GM19455 (cell line): ENCODE measurements around the gene NUDT14.

Experiments
- ATAC-seq: cut with Tn5 transposase; IDR thresholded peaks from one replicate; pipeline ENCODE4 v1.9.1; 2021; ENCODE audit not compliant: unreplicated experiment

Gene NUDT14

DNA sequence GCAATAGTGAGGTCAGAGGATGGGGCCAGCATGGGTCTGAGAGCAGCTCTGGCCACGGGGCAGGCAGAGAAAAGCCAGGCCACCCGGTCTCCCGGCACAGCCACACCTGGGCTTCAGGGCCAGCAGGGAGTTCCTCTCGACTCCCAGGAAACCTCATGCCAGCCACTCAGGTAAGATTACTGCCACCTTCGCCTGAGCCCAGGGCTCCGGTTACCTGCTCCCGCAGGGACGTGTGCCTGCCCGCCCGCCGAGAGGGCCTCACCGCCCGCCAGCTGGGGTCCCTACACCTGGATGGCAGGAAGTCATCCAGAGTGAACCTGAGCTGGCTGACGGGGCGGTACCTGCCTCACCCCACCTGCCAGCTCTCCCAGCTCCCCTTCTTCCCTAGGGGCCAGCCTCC, 19.8 kb downstream of the NUDT14 start:
- no peak for ATAC-seq

DNA sequence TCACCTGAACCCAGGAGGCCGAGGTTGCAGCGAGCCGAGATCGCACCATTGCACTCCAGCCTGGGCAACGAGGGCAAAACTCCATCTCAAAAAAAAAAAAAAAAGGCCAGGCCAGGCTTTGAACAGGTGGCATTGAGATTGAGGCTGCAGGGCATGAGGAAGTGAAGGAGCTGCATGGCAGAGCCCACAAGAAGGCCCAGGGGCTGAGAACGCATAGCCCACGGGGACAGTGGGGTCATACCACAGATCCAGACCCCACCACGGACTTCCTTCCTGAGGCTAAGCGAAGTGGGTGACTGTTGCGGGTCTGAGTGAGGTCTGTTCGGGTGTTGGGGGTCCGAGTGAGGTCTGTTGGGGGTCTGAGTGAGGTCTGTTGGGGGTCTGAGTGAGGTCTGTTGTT, 20.3 kb downstream of the NUDT14 start:
- ATAC-seq = no peak

DNA sequence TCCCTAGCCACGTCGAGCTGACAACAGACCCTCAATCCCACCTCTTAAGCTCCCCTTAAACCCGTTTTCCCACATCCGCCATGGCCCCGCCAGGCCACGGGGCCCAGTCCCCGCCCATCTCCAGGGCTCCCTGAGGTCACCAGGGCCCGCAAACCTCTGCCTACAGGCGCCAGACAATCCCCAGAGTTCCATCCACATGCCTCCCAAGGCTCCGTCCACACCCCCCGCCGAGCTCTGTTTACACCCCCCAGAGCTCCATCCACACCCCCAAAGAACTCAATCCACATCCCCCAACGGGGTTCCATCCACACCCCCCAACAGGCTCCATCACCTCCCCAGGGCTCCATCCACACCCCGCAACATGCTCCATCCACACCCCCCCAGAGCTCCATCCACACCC, 21.8 kb downstream of the NUDT14 start:
- ATAC-seq = no peak

DNA sequence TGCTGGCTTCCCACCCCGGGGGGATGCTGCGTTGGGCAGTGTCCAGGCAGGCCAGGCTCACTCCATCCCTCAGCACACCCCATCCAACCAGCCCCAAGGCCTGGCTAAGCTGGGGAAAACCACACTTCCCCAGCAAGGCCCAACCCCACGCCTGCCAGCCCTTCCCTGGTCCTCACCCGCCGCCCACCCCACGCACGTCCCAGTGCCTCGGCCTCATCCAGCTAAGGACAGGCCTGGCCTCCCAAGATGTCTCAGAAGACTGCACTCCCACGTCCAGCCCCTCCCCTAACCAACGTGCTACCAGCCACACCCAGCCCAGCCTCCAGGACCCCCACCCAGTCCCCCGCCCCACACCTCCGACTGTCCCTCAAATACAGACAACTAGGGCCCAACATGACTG, 22.3 kb downstream of the NUDT14 start:
- no peak for ATAC-seq

DNA sequence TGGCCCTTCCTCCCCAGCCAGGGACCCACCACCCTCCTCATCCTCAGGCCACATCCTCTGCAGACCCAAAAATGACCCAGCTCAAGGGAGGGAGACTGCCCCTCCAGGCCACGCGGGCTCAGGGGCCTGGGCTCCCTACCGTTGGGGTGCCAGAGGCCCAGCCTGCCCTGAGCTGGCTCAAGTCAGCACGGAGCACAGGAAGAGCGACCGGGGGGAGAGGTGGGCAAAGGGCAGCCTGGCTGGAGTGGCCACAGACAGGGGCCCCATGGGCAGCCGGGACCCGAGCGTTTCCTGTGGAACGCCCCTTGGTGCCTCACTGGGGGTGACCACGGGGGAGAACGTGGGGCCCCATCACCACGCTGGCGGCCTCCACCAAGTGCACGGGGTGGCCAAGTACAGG, 23.2 kb downstream of the NUDT14 start:
- no peak for ATAC-seq

DNA sequence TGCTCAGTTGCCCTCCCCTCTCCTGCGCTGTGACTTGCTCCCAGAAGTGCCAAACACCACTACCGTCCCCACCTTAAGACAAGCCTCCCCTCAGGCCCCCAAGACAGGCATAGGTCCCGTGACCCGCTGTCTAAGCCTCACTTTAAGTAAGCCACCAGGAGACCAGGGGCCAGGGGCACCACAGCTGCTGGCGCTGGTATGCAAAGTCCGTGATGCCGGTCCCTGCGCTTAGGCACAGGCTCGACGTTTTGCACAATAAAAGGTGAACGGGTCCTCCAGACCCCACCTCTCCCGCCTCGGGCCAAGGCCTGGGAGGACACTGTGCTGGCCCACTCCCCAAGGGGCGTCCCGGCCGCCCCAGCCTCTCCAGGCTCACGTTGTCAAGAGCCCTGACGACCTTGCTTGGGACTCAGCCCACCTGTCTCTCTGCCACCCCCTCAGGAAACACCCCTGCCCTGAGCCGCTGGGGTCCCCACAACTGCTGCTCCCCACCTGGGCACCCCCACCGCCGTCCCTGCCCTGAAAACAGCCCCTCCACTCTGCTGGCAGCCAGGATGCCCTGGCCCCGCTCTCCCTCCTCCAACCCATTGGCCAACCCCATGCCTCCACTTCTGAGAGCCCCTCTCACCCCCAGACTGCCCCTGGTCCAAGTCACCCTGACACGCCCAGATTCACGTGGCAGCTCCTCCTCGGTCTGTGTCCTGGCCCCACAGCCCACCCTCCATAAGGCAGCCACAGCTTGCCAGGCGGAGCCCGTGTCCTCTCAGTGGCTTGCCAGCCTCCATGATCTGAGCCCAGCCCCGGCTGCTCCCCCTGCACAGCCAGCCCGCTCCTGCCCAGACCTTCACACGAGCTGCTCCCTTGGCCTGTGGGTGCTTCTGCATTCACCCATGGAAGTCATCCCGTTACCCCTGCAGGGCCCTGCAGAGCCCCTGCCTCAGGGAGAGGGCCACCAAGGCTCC, 24.4 kb downstream of the NUDT14 start:
- no peak for ATAC-seq

DNA sequence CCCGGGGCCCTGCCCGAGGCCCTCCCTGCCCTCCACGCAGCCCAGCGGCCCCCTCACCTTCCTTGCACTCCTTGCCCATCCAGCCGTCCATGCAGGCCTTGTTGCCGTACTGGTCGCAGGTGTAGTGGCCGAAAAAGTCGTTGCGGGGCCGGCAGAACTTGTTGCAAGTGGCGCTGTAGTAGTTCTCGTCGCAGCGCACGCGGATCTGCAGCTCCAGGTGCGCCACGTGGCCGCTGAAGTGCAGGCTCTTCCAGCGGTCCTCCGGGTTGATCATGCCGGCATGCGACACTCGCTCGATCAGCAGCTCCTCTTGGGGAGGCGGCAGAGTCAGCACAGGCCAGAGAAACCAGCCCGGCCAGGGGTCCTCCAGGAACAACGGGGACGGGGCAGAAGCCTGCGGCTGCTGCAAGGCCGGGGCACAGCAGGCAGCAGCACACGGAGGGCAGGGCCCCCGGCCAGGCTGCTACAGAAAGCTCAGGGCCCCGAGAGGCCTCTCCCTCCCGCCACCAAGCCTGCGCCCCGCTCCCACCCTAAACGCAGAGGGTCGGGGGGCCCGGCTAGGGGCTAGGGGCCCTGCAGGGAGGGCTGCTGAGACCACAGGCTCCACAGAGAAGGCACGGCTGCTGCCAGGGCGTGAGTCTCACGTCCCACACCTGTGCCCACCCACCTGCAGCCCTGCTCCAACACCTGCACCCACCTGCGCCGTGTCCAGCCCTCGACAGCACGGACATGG, 25.3 kb downstream of the NUDT14 start:
- ATAC-seq = no peak

DNA sequence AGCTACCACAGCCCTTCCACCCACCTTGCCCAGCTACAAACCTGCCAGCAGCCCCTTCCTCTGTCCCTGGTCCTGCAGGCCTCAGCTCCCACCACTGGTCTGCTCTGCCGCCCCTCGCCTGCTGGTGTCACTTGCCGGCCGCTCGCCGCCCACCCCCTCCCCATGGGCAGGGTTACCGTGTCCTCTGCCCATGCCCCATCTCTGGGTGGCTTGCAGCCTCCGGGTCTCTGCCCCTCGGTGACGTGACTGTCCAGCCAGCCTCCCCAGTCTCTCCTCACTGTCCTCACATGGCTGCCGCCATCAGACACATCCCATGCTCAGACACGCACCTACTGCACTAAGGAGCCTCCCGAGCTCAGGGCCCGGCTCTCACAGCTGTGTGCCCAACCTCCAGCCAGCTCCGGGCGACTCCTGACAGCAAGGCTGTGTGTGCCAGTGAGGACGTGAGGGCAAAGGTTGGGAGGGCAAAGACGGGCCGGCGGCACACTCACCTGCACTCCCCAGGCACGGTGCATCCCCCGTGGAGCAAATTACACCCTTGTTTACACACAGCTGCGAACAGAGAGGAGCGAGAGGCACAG, 26.0 kb downstream of the NUDT14 start:
- ATAC-seq = no peak

DNA sequence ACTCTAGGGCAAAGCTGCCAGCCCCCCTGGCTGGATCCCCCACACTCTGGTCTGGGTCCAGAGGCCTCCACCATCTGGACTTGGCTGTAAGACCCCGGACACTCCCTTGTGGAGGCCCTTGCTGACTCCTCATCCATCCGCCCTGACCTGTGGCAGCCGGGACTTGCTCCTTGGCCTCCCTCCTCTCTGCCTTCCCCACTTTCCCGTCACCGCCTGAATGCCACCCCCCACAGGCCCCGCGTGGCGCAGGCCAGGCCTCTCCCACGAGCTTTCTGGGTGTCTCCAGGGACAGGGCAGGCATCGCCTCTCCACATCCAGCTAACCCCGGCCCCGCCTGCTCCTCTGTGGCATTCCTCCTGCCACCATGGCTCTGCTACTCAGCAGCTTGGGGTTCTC, 26.6 kb downstream of the NUDT14 start:
- no peak for ATAC-seq

DNA sequence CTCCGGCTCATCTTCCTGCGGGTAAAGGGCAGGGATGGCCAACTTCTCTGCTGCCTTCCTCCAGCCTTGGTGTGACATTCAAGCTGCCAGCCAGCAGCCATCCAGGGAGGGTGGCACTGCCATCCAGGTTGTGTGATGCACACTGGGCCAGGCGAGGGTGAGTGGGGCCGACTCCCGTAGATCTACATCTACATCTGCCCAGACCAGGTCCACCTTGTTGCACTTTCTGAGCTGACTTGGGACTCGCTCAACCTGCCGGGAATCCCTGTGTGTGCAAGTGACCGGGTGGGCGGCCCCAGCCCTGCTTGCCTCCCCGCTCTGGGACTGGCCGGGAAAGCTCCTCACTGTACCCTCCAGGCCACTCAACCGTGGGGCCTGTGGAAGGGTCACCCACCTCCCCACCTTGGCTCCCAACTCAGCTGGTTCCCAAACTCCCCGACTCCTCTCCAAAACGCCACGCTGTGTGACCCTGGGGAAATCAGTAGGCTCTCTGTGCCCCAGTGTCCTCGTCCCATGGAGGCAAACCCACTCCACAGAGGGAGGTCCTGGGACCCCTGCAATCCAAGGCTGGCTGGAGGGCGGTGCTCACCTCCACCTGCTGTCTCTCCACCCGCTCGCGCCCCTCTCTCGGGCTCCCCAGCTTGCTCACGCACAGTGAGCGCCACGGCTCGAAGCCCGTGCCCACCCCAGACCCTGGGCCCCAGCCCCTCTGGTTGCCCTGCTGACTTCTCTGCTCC, 27.2 kb downstream of the NUDT14 start:
- no peak for ATAC-seq

DNA sequence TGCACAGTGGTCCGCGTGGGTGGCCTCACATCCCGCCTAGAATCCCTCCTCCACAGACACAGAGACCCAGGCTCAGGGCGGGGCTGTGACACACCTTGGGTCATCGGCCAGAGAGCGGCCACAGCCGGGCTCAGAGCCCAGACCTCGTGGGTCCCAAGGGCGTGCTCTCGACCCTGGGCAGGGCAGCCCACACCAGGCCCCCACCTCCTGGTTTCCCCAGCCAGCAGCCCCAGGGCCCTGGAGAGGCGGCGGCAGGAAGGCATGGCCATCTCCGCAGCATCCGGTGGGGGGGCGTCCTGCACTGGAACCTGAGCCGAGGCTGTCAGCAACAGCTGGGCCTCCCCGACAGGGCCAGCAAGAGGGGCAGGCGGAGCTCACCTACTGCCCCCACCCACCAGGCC, 27.8 kb downstream of the NUDT14 start:
- ATAC-seq = no peak

DNA sequence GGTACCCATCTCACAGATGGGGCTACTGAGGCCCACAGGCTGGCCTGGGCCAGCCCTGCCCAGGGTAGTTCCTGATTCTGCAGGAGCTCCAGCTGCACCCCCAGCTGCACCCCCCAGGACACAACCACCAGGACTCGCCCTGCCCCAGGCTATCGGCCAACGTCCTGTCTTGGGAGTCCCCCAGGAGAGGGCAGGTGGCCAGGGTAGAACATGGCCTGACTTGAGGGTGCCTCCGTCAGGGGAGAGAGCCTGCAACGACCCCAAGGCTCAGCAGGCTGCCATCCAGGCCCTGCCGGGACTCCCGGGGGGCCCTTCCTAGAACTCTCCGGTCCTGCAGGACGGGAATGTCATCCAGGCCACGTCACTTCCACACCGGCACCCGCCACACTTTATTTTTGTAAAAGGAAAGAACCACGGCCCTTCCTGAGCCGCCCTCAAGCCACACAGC, 28.3 kb downstream of the NUDT14 start:
- ATAC-seq = no peak

DNA sequence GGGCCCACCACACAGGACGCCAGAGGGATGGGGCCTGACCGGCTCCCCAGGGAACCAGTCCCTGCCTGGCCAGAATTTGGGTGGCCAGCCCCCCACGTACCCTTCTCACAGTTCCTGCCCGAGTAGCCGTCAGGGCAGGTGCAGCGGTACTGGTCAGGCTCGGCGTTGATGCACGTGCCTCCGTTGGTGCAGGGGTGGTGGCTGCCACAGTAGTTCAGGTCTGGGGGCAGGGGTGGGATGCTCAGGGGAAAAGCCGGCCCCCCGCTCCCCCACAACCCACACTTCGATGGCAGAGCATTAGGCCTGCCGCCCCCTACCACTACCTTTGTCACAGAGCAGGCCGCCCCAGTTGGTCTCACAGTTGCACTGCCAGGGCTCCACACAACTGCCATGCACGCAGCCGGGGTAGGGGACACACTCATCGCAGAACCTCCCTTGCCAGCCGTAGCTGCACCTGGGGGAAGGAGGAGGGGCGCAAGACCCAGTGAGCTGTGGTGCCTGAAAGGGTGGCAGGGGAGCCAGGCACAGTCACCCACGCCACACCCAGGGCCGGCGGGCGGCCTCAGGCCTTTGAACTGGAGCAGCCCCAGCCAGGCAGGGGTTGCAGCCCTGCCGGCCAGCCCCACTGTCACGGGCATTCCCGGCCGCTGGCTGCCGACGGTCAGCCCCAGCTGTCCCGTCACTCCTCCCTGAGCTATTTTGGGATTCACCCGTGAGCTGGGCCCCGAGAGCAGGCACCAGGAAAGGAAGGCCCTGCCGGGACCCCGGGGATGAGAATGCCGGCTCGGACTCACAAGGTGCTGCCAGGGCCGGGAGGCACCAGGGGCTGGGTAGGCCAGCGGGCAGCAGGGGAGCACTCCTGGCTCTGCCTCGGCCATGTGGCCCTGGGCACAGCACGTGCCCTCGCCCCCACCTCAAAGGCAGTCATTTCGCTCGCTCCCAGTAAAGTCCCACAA, 29.0 kb downstream of the NUDT14 start:
- no peak for ATAC-seq

DNA sequence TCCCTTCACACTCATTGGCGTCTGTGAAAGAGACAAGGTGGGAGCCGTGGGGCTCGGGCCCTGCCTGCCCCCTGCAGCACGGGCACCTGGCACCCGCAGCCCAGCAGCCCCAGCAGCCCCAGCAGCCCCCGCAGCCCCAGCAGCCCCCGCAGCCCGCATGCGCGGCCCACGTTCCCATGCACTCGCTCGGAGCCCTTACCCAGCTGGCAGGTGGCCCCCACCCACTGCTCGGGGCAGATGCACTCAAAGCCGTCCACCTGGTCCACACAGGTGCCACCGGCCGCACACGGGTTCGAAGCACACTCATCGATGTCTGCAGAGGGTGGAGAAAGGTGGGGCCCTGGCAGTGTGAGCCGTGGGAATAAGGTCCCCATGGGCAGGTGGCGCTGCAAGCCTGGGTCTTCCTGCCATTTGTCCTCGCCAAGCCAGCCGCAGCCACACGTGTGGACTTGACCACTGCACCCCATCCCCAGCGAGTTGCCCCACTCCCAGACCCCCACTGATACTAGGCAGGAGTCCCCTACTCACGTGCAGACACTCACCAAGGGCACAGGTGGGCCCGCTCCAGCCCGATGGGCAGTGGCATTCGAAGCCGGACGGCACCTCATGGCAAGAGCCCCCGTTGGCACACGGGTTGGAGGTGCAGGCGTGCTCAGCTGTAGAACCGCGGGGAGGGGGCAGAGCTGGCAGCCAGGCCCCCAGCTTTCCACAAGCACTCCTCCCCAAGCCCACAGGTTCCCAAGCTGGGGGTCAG, 29.9 kb downstream of the NUDT14 start:
- no peak for ATAC-seq

DNA sequence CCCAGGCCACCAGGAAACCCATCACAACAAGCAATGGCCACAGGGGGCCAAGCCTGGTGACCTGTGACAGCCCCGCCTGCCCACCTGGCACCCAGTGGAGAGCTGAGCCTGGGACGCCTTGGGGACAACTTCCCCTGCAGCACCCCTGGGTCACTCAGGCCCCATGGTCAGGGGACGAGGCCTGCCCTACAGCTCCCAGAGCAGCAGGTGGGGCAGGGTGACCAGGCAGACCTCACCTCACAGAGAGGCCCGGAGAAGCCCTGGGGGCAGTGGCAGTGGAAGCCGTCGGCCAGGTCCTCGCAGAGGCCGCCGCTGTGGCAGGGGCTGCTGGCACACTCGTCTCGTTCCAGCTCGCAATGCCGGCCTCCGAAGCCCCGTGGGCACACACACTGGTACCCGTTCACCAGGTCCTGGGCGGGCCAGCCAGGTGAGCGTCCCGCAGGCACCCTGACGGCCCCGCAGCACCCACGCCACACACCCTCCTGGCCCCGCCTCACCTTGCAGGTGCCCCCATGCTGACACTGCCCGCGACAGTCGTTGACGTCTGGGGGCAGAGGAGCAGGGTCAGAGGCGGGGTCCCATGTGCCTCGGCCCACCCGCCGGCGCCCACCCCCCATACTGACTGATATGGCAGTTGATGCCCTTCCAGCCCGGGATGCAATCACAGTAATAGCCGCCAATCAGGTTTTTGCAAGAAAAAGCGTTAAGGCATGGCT, 30.6 kb downstream of the NUDT14 start:
- ATAC-seq = no peak

DNA sequence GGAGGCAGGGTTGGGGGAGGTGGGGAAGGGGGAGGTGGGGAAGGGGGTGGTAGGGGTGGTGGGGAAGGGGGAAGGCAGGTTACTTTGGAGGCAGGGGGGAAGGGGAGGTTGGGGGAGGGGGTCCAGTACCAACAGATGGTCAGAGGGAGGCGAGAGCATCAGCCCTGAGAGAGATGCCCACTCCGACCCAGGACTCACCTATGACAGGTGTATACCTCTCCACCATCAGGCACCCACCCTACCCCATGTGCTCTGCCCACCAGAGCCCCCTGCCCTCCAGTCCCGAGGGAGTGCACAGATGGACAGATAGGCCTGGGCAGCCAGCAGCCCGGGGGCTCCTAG, 31.1 kb downstream of the NUDT14 start:
- ATAC-seq = no peak

DNA sequence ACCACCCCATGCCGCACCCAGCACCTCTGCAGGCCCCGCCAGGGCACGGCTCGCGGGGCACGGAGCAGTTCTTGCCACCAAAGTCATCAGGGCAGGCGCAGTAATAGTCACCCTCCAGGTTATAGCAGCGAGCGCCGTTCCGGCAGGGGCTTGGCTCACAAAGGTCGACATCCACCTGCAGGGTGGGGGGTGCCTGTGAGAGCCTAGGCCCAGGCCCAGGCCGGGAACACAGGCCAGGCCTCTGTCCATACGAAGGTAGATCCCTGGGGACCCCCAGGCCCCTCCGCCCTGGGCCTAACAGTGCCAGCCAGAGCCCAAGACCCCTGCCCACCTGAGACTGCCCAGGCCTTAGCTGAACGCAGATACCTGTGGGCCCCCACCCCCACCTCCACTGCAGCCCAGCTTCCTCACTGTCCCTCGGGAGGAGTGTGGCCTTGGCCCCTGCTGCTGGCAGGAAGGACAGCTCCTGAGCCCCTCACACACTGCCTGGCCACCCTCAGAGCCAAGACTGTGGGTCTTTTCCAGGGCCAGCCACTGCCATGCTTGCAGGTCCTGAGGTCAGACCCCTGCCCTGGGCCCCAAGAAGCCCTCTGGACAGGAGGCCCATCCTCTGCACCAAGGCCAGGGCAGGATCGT, 31.8 kb downstream of the NUDT14 start:
- no peak for ATAC-seq

DNA sequence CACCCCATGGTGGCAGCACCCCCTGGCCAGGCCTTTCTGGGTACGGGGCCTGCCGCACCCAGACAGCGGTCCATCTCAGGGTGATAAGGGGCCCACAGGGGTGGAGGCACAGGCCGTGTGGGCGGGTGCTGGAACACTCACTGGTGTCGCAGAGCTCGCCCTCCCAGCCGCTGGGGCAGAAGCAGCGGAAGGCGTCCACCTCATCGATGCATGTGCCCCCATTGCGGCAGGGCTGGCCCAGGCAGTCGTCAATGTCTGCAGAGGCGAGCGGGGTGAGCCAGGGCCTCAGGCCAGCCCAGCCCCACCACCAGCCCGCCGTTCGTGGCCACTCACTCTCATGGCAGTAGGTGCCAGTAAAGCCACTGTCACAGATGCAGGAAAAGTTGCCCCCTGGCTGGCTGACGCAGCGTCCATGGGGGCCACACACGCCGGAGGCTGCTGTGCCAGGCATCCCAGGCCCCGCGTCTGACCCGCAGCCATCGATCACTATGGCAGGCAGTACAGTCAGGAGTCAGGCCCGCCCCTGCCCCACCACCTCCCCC, 32.4 kb downstream of the NUDT14 start:
- ATAC-seq = no peak
